ENCODE data around the gene IDH3B. TPM values are rescaled to one million over a fixed set of nuclear protein-coding genes. Genes with fewer than 3 reads are reported as not detected.

IDH3B gene
- total and polyA plus RNA-seq, 2 of the 13 experiments (the other 11 are each of a cell fraction or from before 2014, with no cell fraction given): 215 to 254 TPM

DNA sequence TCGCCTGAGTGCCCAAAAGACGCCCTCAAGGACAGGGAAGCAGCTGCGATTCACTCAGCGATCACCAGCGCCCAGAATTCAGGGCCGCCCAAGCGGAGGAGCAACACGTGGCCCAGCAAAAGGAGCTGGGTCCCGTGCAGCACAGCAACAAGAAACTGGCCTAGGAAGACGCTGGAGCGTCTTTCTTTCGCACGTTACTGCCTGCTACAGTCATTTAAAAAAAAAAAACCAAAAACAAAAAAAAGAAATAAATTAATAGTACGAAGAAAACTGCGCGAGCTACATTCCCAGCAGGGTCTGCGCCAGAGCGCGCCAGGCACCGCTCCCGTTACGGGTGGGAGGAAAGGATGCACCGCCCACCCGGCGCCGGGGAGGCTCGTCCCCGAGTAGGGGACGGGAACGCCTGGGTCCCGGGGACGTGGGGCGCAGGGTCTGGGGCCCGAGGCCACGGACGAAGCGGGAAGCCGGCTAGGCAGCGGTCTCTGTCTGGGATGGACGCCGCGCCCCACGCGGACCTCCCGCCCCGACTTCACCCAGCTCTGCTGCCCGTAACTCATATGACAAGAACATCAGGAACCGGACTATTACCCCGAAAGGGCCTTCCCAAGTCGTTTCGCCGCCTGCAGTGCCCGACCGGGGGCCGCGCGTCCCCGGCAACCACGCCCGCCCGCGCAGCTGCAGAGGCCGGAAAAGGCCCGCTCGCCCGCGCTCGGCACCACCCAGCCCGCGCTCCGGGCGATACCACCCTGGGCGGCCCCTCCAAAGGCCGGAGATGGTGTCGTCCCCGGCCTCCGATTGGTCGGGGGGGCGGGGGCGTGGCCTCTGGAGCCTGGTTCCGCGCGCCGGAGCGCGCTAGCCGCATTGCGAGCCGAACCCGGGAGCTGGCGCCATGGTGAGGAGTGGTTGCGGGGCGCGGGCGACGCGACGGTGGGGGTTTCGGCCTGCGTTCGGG is 12.0 kb downstream of the IDH3B start, which contains the start of gene NOP56 (continued):
- TF ChIP-seq, protein P1, sequence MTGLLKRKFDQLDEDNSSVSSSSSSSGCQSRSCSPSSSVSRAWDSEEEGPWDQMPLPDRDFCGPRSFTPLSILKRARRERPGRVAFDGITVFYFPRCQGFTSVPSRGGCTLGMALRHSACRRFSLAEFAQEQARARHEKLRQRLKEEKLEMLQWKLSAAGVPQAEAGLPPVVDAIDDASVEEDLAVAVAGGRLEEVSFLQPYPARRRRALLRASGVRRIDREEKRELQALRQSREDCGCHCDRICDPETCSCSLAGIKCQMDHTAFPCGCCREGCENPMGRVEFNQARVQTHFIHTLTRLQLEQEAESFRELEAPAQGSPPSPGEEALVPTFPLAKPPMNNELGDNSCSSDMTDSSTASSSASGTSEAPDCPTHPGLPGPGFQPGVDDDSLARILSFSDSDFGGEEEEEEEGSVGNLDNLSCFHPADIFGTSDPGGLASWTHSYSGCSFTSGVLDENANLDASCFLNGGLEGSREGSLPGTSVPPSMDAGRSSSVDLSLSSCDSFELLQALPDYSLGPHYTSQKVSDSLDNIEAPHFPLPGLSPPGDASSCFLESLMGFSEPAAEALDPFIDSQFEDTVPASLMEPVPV (CRISPR knock-in tag; IDR thresholded peaks at IDR 0.05): peak; percentile 91; the same call in 1 of the 2 replicates
- TF ChIP-seq ZNF773 (CRISPR knock-in tag; IDR thresholded peaks at IDR 0.05; ENCODE audit: borderline replicate concordance): peak; percentile 27; the same call in 1 of the 2 replicates
- TF ChIP-seq PAF1 (CRISPR knock-in tag; IDR thresholded peaks at IDR 0.05): no peak
- TF ChIP-seq AKAP8 (CRISPR knock-in tag; IDR thresholded peaks at IDR 0.05): peak; percentile 90; the same call in 1 of the 2 replicates
- TF ChIP-seq FOXA3 (CRISPR knock-in tag; IDR thresholded peaks at IDR 0.05): peak; percentile 70
- TF ChIP-seq ZNF841 (CRISPR knock-in tag; IDR thresholded peaks at IDR 0.05; ENCODE audit: borderline replicate concordance): peak; percentile 98
- TF ChIP-seq ATAD3A (CRISPR knock-in tag; IDR thresholded peaks at IDR 0.05): no peak
- peak; percentile 65 for TF ChIP-seq TAF15 (IDR thresholded peaks at IDR 0.05; ENCODE audit: low read depth, low read length, poor library complexity, severe bottlenecking)
- TF ChIP-seq MXD4 (CRISPR knock-in tag; IDR thresholded peaks at IDR 0.05): peak; percentile 83
- TF ChIP-seq FOXP1 (IDR thresholded peaks at IDR 0.05): no peak
- TF ChIP-seq FOXP1 (CRISPR knock-in tag; IDR thresholded peaks at IDR 0.05): no peak
- TF ChIP-seq, protein P2, sequence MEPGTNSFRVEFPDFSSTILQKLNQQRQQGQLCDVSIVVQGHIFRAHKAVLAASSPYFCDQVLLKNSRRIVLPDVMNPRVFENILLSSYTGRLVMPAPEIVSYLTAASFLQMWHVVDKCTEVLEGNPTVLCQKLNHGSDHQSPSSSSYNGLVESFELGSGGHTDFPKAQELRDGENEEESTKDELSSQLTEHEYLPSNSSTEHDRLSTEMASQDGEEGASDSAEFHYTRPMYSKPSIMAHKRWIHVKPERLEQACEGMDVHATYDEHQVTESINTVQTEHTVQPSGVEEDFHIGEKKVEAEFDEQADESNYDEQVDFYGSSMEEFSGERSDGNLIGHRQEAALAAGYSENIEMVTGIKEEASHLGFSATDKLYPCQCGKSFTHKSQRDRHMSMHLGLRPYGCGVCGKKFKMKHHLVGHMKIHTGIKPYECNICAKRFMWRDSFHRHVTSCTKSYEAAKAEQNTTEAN (CRISPR knock-in tag; conservative IDR thresholded peaks at IDR 0.05): peak; percentile 82; the same call in 1 of the 2 replicates
- TF ChIP-seq ZNF121 (CRISPR knock-in tag; IDR thresholded peaks at IDR 0.05): peak; percentile 67; the same call in 1 of the 2 replicates
- peak; percentile 84 for TF ChIP-seq ZNF124 (CRISPR knock-in tag; IDR thresholded peaks at IDR 0.05)
- TF ChIP-seq PREB (CRISPR knock-in tag; IDR thresholded peaks at IDR 0.05): 0 out of 2 replicates have a peak, but pooled peaks have one; percentile 58
- no peak; the same call in 1 of the 2 replicates for TF ChIP-seq MLLT10 (CRISPR knock-in tag; IDR thresholded peaks at IDR 0.05)
- peak; percentile 90; the same call in 1 of the 2 replicates for TF ChIP-seq ZFP82 (CRISPR knock-in tag; IDR thresholded peaks at IDR 0.05; ENCODE audit: borderline replicate concordance)
- peak; percentile 96 for TF ChIP-seq ZIK1 (CRISPR knock-in tag; IDR thresholded peaks at IDR 0.05; ENCODE audit: borderline replicate concordance, low read depth)
- TF ChIP-seq USF2 (IDR thresholded peaks at IDR 0.05; ENCODE audit: low read depth, low read length): peak; percentile 56
- peak; percentile 74 for TF ChIP-seq USF2 (CRISPR knock-in tag; IDR thresholded peaks at IDR 0.05; ENCODE audit: borderline replicate concordance)
- TF ChIP-seq ZNF232 (CRISPR knock-in tag; IDR thresholded peaks at IDR 0.05; ENCODE audit: borderline replicate concordance): peak; percentile 57; the same call in 1 of the 2 replicates
- no peak for TF ChIP-seq MBNL3 (CRISPR knock-in tag; conservative IDR thresholded peaks at IDR 0.05)

Data from HepG2 (cell line).